Breast epithelium (tissue), 4 donors: ENCODE data around the gene APBB1. TPM values are rescaled to one million over a fixed set of nuclear protein-coding genes. Genes with fewer than 3 reads are reported as not detected.
A peak's percentile ranks its signal among the peaks of the same experiment; 100 is the strongest.

Experiments
- DNase-seq, 2 donors: peaks; one replicate each; pipeline ENCODE4 v3.0.0-alpha.2; 2019; ENCODE audit warnings: low spot score in 2 of 2
- H3K27ac ChIP-seq, 2 donors: fragments of 200-600 bp; sonication (generic) in 1 of 2; one replicate each; pipeline ENCODE4 v1.5.1; 2016 to 2019; ENCODE audit warnings: mild to moderate bottlenecking in 1 of 2
- H3K27me3 ChIP-seq, 2 donors: fragments of 200-600 bp; sonication (generic) in 1 of 2; one replicate each; pipeline versions ENCODE4 v1.5.1 to v1.6.0; 2017 to 2019; ENCODE audit warnings: control low read depth in 1 of 2, mild to moderate bottlenecking in 1 of 2
- H3K36me3 ChIP-seq: fragments of 200-600 bp; one replicate; pipeline ENCODE4 v1.5.1; 2019
- H3K4me1 ChIP-seq, 2 donors: fragments of 200-600 bp; sonication (generic); one replicate each; pipeline ENCODE4 v1.5.1; 2016 to 2019; ENCODE audit warnings: control low read depth in 1 of 2
- H3K4me3 ChIP-seq, 3 donors: fragments of 200-600 bp; sonication (generic); 1 replicate in 2 of 3; 2 replicates in 1 of 3; pipeline ENCODE4 v1.5.1; 2016 to 2019; ENCODE audit warnings: mild to moderate bottlenecking in 3 of 3, moderate library complexity in 2 of 3
- H3K9me3 ChIP-seq, 2 donors: fragments of 200-600 bp; sonication (generic) in 1 of 2; one replicate each; pipeline ENCODE4 v1.5.1; 2016 to 2019; ENCODE audit warnings: control low read depth in 1 of 2
- CTCF ChIP-seq, 3 donors: fragments of 450-650 bp; IDR thresholded peaks; one replicate each; pipeline ENCODE4 v1.5.1; 2016 to 2017; ENCODE audit warnings: antibody characterized with exemption in 3 of 3, mild to moderate bottlenecking in 3 of 3, moderate library complexity in 3 of 3
- POLR2A ChIP-seq: fragments of 450-650 bp; IDR thresholded peaks from one replicate; pipeline ENCODE4 v1.6.1; 2016; ENCODE audit warnings: antibody characterized with exemption, mild to moderate bottlenecking, moderate library complexity
- POLR2AphosphoS5 ChIP-seq, 3 donors: sonication (generic); formaldehyde crosslinking; IDR thresholded peaks; one replicate each; pipeline ENCODE4 v1.6.1; 2017; ENCODE audit warnings: antibody characterized with exemption in 3 of 3
- intact Hi-C: fragments of 100-400 bp; cut with DNase I; formaldehyde crosslinking; loops from one replicate; pipeline ENCODE4 v1.15.1; 2023; ENCODE audit warnings: low total_unique reads
- total RNA-seq, 3 donors: library from RNA; depleted of rRNA; stranded (reverse); fragments of >200 nt; gene quantifications; one replicate each; pipeline ENCODE4 v1.1.0, GENCODE V29; 2016

Gene APBB1
- total RNA-seq, 3 donors from 2014 or later, result 25.6 to 40.0 (median 36.3) TPM

GRCh38 chr11:6418557-6419008, 311 bp downstream of the APBB1 start:
- intact Hi-C loops, result no loop called here
- H3K27me3 ChIP-seq, result no peaks in the 10 kb centered on the region
- H3K27ac ChIP-seq, result peak overlapping the region; percentile 87 to 93
- no peaks in the 10 kb centered on the region for H3K9me3 ChIP-seq
- H3K4me1 ChIP-seq, result peaks cover 5% of the 10 kb centered on the region in 2 donors
- DNase-seq, result no peak
- H3K36me3 ChIP-seq, result no peaks in the 10 kb centered on the region
- TF ChIP-seq POLR2A (peak; percentile 18), POLR2AphosphoS5 (IDR thresholded peaks at IDR 0.05) (no peak), CTCF (IDR thresholded peaks at IDR 0.05) (no peak)
- peak overlapping the region; percentile 87 to 97 (median 93) for H3K4me3 ChIP-seq

GRCh38 chr11:6417907-6418556, 862 bp downstream of the APBB1 start:
- Histone ChIP-seq H3K9me3 (no peaks in the 10 kb centered on the region), H3K27me3 (no peaks in the 10 kb centered on the region), H3K4me1 (peaks cover 5% of the 10 kb centered on the region in 2 donors), H3K27ac (peak overlapping the region; percentile 87 to 93), H3K4me3 (peak overlapping the region; percentile 87 to 97 (median 93)), H3K36me3 (no peaks in the 10 kb centered on the region)
- TF ChIP-seq POLR2AphosphoS5 (IDR thresholded peaks at IDR 0.05) (no peak), CTCF (IDR thresholded peaks at IDR 0.05) (no peak), POLR2A (no peak)
- intact Hi-C loops, result no loop called here
- DNase-seq, result no peak

- Histone ChIP-seq H3K9me3 (no peaks in the 10 kb centered on the region), H3K36me3 (no peaks in the 10 kb centered on the region), H3K27me3 (no peaks in the 10 kb centered on the region), H3K4me1 (peaks cover 5% of the 10 kb centered on the region in 2 donors), H3K27ac (peak overlapping the region in 1 of 2 donors; percentile 32), H3K4me3 (no peak overlapping the region)
- intact Hi-C loops, result no loop called here
- no peak for TF ChIP-seq POLR2AphosphoS5 (IDR thresholded peaks at IDR 0.05)
- no peak for TF ChIP-seq CTCF (IDR thresholded peaks at IDR 0.05)
- TF ChIP-seq POLR2A, result no peak
- no peak for DNase-seq
Observed at GRCh38 chr11:6415797-6416196, 3.1 kb downstream of the APBB1 start.

- TF ChIP-seq POLR2A, result no peak
- TF ChIP-seq POLR2AphosphoS5 (IDR thresholded peaks at IDR 0.05), result no peak
- DNase-seq, result no peak
- Histone ChIP-seq H3K27ac (peak overlapping the region in 1 of 2 donors; percentile 69), H3K4me3 (no peak overlapping the region), H3K27me3 (no peaks in the 10 kb centered on the region), H3K36me3 (no peaks in the 10 kb centered on the region), H3K9me3 (no peaks in the 10 kb centered on the region), H3K4me1 (peaks cover 3% of the 10 kb centered on the region in 2 donors)
- intact Hi-C loops, result no loop called here
Observed at GRCh38 chr11:6414874-6415328, 4.0 kb downstream of the APBB1 start.

GRCh38 chr11:6413791-6414201, 5.1 kb downstream of the APBB1 start:
- intact Hi-C loops, result no loop called here
- Histone ChIP-seq H3K27ac (peak overlapping the region in 1 of 2 donors; percentile 69), H3K4me1 (no peaks in the 10 kb centered on the region), H3K27me3 (no peaks in the 10 kb centered on the region), H3K36me3 (no peaks in the 10 kb centered on the region), H3K4me3 (no peak overlapping the region), H3K9me3 (no peaks in the 10 kb centered on the region)
- TF ChIP-seq POLR2AphosphoS5 (IDR thresholded peaks at IDR 0.05) (no peak), CTCF (IDR thresholded peaks at IDR 0.05) (no peak), POLR2A (no peak)
- no peak for DNase-seq
